Trophoblast cell (in vitro differentiated cells and primary cell): ENCODE data around the gene PIAS4.
A peak's percentile ranks its signal among the peaks of the same experiment; 100 is the strongest.

Experiments
- DNase-seq, 2 donors: peaks; one replicate each; pipeline ENCODE4 v3.0.0-alpha.2; 2016
- H2AFZ ChIP-seq: 2 replicates; pipeline ENCODE4 v1.6.1; 2013; ENCODE audit warnings: low read length, moderate library complexity, mild to moderate bottlenecking; ENCODE audit not compliant: insufficient read depth, poor library complexity
- H2AK5ac ChIP-seq: 2 replicates; pipeline ENCODE4 v1.6.1; 2013; ENCODE audit warnings: mild to moderate bottlenecking, low read length
- H2BK120ac ChIP-seq: 2 replicates; pipeline ENCODE4 v1.6.1; 2013; ENCODE audit warnings: low read length, mild to moderate bottlenecking, moderate library complexity; ENCODE audit not compliant: insufficient read depth, poor library complexity
- H2BK12ac ChIP-seq: 2 replicates; pipeline ENCODE4 v1.6.1; 2013; ENCODE audit warnings: mild to moderate bottlenecking, low read length, moderate library complexity
- H2BK5ac ChIP-seq: 2 replicates; pipeline ENCODE4 v1.6.1; 2013; ENCODE audit warnings: low read length, low read depth, moderate library complexity, mild to moderate bottlenecking; ENCODE audit not compliant: poor library complexity
- H3K14ac ChIP-seq: 2 replicates; pipeline ENCODE4 v1.6.1; 2013; ENCODE audit warnings: mild to moderate bottlenecking, low read length
- H3K18ac ChIP-seq: 2 replicates; pipeline ENCODE4 v1.6.1; 2013; ENCODE audit warnings: mild to moderate bottlenecking, low read length
- H3K23ac ChIP-seq: 2 replicates; pipeline ENCODE4 v1.6.1; 2013; ENCODE audit warnings: low read length
- H3K27ac ChIP-seq: 2 replicates; pipeline ENCODE4 v1.5.1; 2013; ENCODE audit warnings: low read depth, mild to moderate bottlenecking, inconsistent platforms, low read length, moderate library complexity
- H3K27me3 ChIP-seq: 2 replicates; pipeline ENCODE4 v1.6.1; 2013; ENCODE audit warnings: inconsistent platforms, mild to moderate bottlenecking, low read length, moderate library complexity; ENCODE audit not compliant: insufficient read depth
- H3K36me3 ChIP-seq, 2 experiments: 1 replicate in 1 of 2; 2 replicates in 1 of 2; pipeline ENCODE4 v1.6.1; 2013; ENCODE audit warnings: low read length in 2 of 2, mild to moderate bottlenecking in 2 of 2, moderate library complexity in 1 of 2; ENCODE audit not compliant: insufficient read depth in 2 of 2, control insufficient read depth in 1 of 2
- H3K4ac ChIP-seq: 2 replicates; pipeline ENCODE4 v1.6.1; 2013; ENCODE audit warnings: low read depth, mild to moderate bottlenecking, low read length, moderate library complexity
- H3K4me1 ChIP-seq, 2 experiments: 1 replicate in 1 of 2; 2 replicates in 1 of 2; pipeline ENCODE4 v1.6.1; 2013; ENCODE audit warnings: low read length in 2 of 2, mild to moderate bottlenecking in 2 of 2, moderate library complexity in 1 of 2; ENCODE audit not compliant: insufficient read depth in 2 of 2, control insufficient read depth in 1 of 2
- H3K4me2 ChIP-seq: 2 replicates; pipeline ENCODE4 v1.6.1; 2013; ENCODE audit warnings: inconsistent platforms, mild to moderate bottlenecking, low read length, moderate library complexity
- H3K4me3 ChIP-seq: 2 replicates; pipeline ENCODE4 v1.5.1; 2013; ENCODE audit warnings: mild to moderate bottlenecking, low read depth, low read length, inconsistent platforms
- H3K79me1 ChIP-seq: one replicate; pipeline ENCODE4 v1.6.1; 2013; ENCODE audit warnings: low read length
- H3K79me2 ChIP-seq: 2 replicates; pipeline ENCODE4 v1.6.1; 2013; ENCODE audit warnings: low read length, mild to moderate bottlenecking; ENCODE audit not compliant: control insufficient read depth, insufficient read depth, poor library complexity
- H3K9ac ChIP-seq: 2 replicates; pipeline ENCODE4 v1.6.1; 2013; ENCODE audit warnings: mild to moderate bottlenecking, low read length
- H3K9me3 ChIP-seq: 2 replicates; pipeline ENCODE4 v1.6.1; 2013; ENCODE audit warnings: low read depth, mild to moderate bottlenecking, control low read depth, inconsistent platforms, low read length; ENCODE audit not compliant: insufficient read depth
- H4K12ac ChIP-seq: 2 replicates; pipeline ENCODE4 v1.6.1; 2013; ENCODE audit warnings: low read depth, mild to moderate bottlenecking, low read length, moderate library complexity
- H4K8ac ChIP-seq: 2 replicates; pipeline ENCODE4 v1.6.1; 2013; ENCODE audit warnings: low read depth, mild to moderate bottlenecking, low read length, moderate library complexity
- H4K91ac ChIP-seq: one replicate; pipeline ENCODE4 v1.6.1; 2013; ENCODE audit warnings: low read depth, mild to moderate bottlenecking, low read length, moderate library complexity
- WGBS: extraction: QIAGEN DNeasy Blood & Tissue Kit; methylation state at CpG from one replicate; pipeline ENCODE4 v1.1.7; 2013; ENCODE audit warnings: missing lambda C conversion rate; ENCODE audit not compliant: insufficient read length, insufficient coverage; ENCODE audit errors: extremely low coverage; 5-methylcytosine and 5-hydroxymethylcytosine counted together

Gene PIAS4

DNA sequence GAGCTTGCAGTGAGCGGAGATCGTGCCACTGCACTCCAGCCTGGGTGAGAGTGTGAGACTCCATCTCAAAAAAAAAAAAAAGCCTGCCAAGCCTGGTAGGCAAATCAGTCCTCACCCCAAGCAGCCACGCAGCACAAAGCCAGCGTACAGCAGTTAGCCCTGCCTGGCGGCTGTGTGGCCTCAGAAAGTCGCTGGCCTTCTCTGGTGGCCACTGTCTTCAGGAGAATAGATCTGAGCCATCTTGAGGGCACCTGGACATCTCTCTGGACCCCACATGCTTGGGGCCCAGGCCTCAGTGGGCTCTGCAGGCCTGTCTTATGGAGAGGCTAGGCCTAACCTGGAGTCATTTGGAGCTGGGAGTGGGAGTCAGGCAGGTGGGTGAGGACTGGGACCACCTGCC is 23.0 kb downstream of the PIAS4 start:
- Histone ChIP-seq H3K4me2 (no peak overlapping the region), H3K27ac (no peak overlapping the region), H3K9ac (no peak overlapping the region), H2BK5ac (no peak overlapping the region), H3K4me3 (no peak overlapping the region), H2BK120ac (no peak overlapping the region), H3K4ac (no peak overlapping the region), H3K27me3 (no peaks in the 10 kb centered on the region), H3K4me1 (no peaks in the 10 kb centered on the region), H3K79me2 (no peaks in the 10 kb centered on the region), H2AK5ac (no peak overlapping the region), H2AFZ (no peak overlapping the region), H3K79me1 (no peaks in the 10 kb centered on the region), H3K14ac (no peak overlapping the region), H3K23ac (no peak overlapping the region), H3K9me3 (peaks cover 5% of the 10 kb centered on the region), H3K36me3 (peaks cover 78 to 79% of the 10 kb centered on the region in 2 experiments), H2BK12ac (no peak overlapping the region), H4K8ac (no peak overlapping the region), H4K91ac (no peak overlapping the region), H4K12ac (no peak overlapping the region), H3K18ac (no peak overlapping the region)
- DNase-seq, result no peak
- WGBS, result no CpG with 5 or more reads among the region's 6 CpGs

- no peaks in the 10 kb centered on the region for H3K27me3 ChIP-seq
- H2BK12ac ChIP-seq, result no peak overlapping the region
- H4K91ac ChIP-seq, result no peak overlapping the region
- no peak overlapping the region for H3K4me3 ChIP-seq
- H3K9me3 ChIP-seq, result peaks cover 8% of the 10 kb centered on the region
- no peak overlapping the region for H4K12ac ChIP-seq
- no peak overlapping the region for H2AK5ac ChIP-seq
- no peak overlapping the region for H3K4me2 ChIP-seq
- peaks cover 80 to 82% of the 10 kb centered on the region in 2 experiments for H3K36me3 ChIP-seq
- no peak overlapping the region for H3K14ac ChIP-seq
- no peak overlapping the region for H3K27ac ChIP-seq
- H3K79me1 ChIP-seq, result no peaks in the 10 kb centered on the region
- H3K4me1 ChIP-seq, result no peaks in the 10 kb centered on the region
- no peak overlapping the region for H3K23ac ChIP-seq
- peak overlapping the region; percentile 17 for H3K18ac ChIP-seq
- WGBS, result no CpG with 5 or more reads among the region's 9 CpGs
- no peak overlapping the region for H2AFZ ChIP-seq
- no peaks in the 10 kb centered on the region for H3K79me2 ChIP-seq
- H3K4ac ChIP-seq, result no peak overlapping the region
- H2BK5ac ChIP-seq, result no peak overlapping the region
- no peak overlapping the region for H3K9ac ChIP-seq
- H4K8ac ChIP-seq, result no peak overlapping the region
- H2BK120ac ChIP-seq, result no peak overlapping the region
- no peak for DNase-seq
Observed at GRCh38 chr19:4030981-4031380, 23.4 kb downstream of the PIAS4 start.

DNA sequence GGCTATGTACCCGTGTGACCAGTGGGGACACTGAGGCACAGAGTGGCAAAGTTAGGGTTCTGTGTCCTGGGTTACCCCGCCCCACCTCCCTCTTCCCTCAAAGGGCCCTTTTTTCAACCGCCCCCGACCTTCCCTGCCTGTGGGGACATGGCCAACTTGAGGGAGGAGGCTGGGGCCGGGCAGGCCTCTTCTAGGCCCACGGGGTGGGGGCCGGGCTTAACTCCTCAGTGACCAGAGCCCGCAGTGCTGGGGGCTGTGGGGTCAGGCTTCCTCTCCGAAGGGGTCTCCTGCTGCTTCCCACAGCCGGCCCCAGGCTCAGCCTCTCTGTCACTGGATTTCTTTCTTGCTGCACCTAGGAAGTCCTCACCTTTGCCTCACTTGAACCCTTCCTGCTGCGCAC is 23.9 kb downstream of the PIAS4 start:
- Histone ChIP-seq H2BK12ac (no peak overlapping the region), H3K36me3 (peaks cover 80 to 84% of the 10 kb centered on the region in 2 experiments), H3K79me1 (no peaks in the 10 kb centered on the region), H2BK5ac (no peak overlapping the region), H4K12ac (no peak overlapping the region), H2AK5ac (no peak overlapping the region), H4K91ac (no peak overlapping the region), H3K79me2 (no peaks in the 10 kb centered on the region), H2BK120ac (no peak overlapping the region), H3K4me1 (no peaks in the 10 kb centered on the region), H3K4me3 (no peak overlapping the region), H2AFZ (no peak overlapping the region), H3K9me3 (peaks cover 8% of the 10 kb centered on the region), H3K23ac (no peak overlapping the region), H3K18ac (no peak overlapping the region), H3K9ac (no peak overlapping the region), H4K8ac (no peak overlapping the region), H3K4me2 (no peak overlapping the region), H3K27ac (no peak overlapping the region), H3K27me3 (no peaks in the 10 kb centered on the region), H3K14ac (no peak overlapping the region), H3K4ac (no peak overlapping the region)
- DNase-seq, result no peak
- WGBS, result no CpG with 5 or more reads among the region's 11 CpGs

DNA sequence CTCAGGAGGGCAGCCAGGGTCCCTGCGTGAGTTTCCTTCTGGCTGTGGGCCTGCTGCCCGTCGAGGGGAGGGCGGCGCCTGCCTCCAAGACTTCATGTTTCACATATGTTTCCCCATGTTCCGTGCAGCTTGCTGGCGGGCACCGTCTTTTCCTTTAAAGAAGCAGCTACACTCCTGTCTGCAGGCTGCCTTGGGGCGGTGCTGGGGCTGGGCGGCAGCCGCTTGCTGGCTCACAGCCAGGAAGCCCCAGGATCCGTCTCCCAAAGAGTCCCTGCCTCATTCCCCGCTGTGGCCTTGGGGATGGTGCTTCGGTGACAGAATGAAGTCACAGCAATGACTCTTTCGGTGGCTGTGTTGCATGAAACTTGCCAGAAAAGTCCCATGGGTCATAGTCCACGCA is 24.9 kb downstream of the PIAS4 start:
- peaks cover 10% of the 10 kb centered on the region for H3K9me3 ChIP-seq
- no peaks in the 10 kb centered on the region for H3K79me1 ChIP-seq
- H3K14ac ChIP-seq, result no peak overlapping the region
- H3K23ac ChIP-seq, result no peak overlapping the region
- no peak overlapping the region for H2BK5ac ChIP-seq
- H3K27ac ChIP-seq, result no peak overlapping the region
- no CpG with 5 or more reads among the region's 16 CpGs for WGBS
- no peak overlapping the region for H4K12ac ChIP-seq
- H3K4me3 ChIP-seq, result no peak overlapping the region
- DNase-seq, result no peak
- no peak overlapping the region for H4K8ac ChIP-seq
- H2AK5ac ChIP-seq, result no peak overlapping the region
- no peak overlapping the region for H4K91ac ChIP-seq
- H3K4ac ChIP-seq, result no peak overlapping the region
- no peaks in the 10 kb centered on the region for H3K4me1 ChIP-seq
- no peak overlapping the region for H3K9ac ChIP-seq
- H3K36me3 ChIP-seq, result peaks cover 87 to 89% of the 10 kb centered on the region in 2 experiments
- H3K79me2 ChIP-seq, result no peaks in the 10 kb centered on the region
- H3K4me2 ChIP-seq, result no peak overlapping the region
- H3K18ac ChIP-seq, result no peak overlapping the region
- H2BK120ac ChIP-seq, result no peak overlapping the region
- no peak overlapping the region for H2AFZ ChIP-seq
- no peak overlapping the region for H2BK12ac ChIP-seq
- no peaks in the 10 kb centered on the region for H3K27me3 ChIP-seq
